Neutrophil (primary cell): Measurements from ENCODE around the gene KLK4.

Experiments used
- H3K27ac ChIP-seq: fragments of 200-600 bp; sonication (generic); 2 replicates; pipeline ENCODE4 v1.5.1; 2016; ENCODE audit warnings: mild to moderate bottlenecking, moderate library complexity
- H3K27me3 ChIP-seq: fragments of 200-600 bp; sonication (generic); 2 replicates; pipeline ENCODE4 v1.6.0; 2016; ENCODE audit warnings: mild to moderate bottlenecking
- H3K36me3 ChIP-seq: fragments of 200-600 bp; sonication (generic); 2 replicates; pipeline ENCODE4 v1.5.1; 2017
- H3K4me1 ChIP-seq, 2 experiments: fragments of 200-600 bp in 1 of 2; sonication (generic) in 1 of 2; 1 replicate in 1 of 2; 2 replicates in 1 of 2; pipeline versions ENCODE4 v1.5.1 to v1.6.1; 2013 to 2016; ENCODE audit warnings: low read depth in 1 of 2, low read length in 1 of 2, mild to moderate bottlenecking in 1 of 2, moderate library complexity in 1 of 2; ENCODE audit not compliant: control insufficient read depth in 1 of 2, insufficient read depth in 1 of 2
- H3K4me3 ChIP-seq, 2 experiments: fragments of 200-600 bp in 1 of 2; sonication (generic) in 1 of 2; 1 replicate in 1 of 2; 2 replicates in 1 of 2; pipeline ENCODE4 v1.5.1; 2013 to 2016; ENCODE audit warnings: low read depth in 1 of 2, low read length in 1 of 2, mild to moderate bottlenecking in 1 of 2, moderate library complexity in 1 of 2
- H3K9me3 ChIP-seq: fragments of 200-600 bp; sonication (generic); 2 replicates; pipeline ENCODE4 v1.5.1; 2016
- TF ChIP-seq, protein P1 (sequence below): fragments of 200-600 bp; sonication (generic); IDR thresholded peaks from 2 replicates; pipeline ENCODE4 v1.5.1; 2016; ENCODE audit warnings: antibody characterized with exemption

KLK4 gene

DNA sequence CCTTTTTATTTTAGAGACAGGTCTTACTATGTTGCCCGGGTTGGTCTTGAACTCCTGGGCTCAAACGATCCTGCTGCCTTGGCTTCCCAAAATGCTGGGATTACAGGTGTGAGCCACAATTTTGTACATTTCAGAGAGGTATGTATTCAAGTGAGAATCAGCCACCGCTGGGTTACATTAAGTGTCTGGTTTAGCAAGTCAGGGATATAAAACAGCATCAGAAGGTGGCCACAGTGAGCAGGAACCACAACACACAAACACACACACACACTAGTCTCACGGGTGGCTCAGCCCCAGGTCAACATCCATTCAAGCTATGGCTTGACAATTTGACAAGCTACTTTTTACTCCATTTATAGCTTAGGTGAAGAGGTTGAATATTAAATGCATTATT is 21.5 kb upstream of the KLK4 start:
- Histone ChIP-seq H3K27me3 (peaks cover 35% of the 10 kb centered on the region), H3K4me3 (no peak overlapping the region), H3K36me3 (no peaks in the 10 kb centered on the region), H3K9me3 (no peaks in the 10 kb centered on the region), H3K27ac (no peak overlapping the region), H3K4me1 (no peaks in the 10 kb centered on the region)
- TF ChIP-seq, protein P1, sequence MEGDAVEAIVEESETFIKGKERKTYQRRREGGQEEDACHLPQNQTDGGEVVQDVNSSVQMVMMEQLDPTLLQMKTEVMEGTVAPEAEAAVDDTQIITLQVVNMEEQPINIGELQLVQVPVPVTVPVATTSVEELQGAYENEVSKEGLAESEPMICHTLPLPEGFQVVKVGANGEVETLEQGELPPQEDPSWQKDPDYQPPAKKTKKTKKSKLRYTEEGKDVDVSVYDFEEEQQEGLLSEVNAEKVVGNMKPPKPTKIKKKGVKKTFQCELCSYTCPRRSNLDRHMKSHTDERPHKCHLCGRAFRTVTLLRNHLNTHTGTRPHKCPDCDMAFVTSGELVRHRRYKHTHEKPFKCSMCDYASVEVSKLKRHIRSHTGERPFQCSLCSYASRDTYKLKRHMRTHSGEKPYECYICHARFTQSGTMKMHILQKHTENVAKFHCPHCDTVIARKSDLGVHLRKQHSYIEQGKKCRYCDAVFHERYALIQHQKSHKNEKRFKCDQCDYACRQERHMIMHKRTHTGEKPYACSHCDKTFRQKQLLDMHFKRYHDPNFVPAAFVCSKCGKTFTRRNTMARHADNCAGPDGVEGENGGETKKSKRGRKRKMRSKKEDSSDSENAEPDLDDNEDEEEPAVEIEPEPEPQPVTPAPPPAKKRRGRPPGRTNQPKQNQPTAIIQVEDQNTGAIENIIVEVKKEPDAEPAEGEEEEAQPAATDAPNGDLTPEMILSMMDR = no peak

DNA sequence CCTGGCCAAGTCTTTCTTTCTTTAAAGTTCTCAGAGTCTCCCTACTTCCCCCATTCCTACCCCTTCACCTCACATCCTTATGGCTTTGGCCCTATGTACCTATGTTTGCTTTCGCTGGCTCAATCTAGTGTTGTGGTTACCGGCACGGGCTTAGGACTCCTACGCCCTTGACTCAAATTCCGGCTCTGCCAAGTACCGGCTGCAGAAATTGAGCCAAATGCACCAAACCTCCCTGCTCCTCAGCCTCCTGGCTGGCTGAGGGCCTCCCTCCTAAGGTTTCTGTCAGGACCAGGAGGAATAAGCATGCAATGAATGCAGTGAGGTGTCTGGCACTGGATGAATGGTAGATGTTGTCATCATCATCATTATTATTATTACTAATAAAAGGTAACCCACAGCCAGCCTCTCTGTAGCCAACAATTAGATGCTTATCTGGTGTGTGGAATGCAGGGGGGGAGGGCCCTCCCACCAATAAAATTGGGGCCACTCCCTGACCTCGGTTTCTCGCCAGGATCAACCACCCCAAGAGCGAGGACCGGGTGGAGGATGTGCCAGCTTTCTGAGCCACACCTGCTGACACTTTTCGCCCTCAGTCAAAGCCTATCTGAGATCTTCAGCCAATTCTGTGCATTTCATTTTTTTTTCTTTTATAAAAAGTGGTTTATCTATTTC is 21.0 kb upstream of the KLK4 start:
- no peaks in the 10 kb centered on the region for H3K36me3 ChIP-seq
- TF ChIP-seq, protein P1 = no peak
- no peak overlapping the region for H3K27ac ChIP-seq
- H3K9me3 ChIP-seq = no peaks in the 10 kb centered on the region
- H3K4me1 ChIP-seq = no peaks in the 10 kb centered on the region
- H3K27me3 ChIP-seq = peaks cover 35% of the 10 kb centered on the region
- no peak overlapping the region for H3K4me3 ChIP-seq

DNA sequence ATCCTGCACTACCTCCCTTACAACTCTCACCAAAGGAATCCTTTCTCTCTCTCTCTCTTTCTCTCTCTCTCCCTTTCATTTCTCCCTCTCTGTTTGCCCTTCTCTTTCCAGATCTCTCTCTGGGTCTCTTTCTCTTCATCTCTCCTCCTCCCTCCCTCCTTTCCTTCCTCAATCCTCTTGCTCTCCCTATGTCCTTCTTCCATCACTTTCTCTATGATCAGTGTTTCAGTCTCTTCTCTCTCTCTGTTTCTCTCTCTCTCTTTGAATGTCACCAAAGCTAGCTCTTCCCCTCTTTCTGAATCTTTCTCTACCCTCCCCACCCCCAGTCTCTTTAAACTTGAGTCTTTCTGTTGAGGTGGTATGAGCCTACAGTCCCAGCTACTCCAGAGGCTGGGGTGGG is 19.8 kb upstream of the KLK4 start:
- Histone ChIP-seq H3K4me3 (no peak overlapping the region), H3K27ac (no peak overlapping the region), H3K9me3 (no peaks in the 10 kb centered on the region), H3K36me3 (no peaks in the 10 kb centered on the region), H3K27me3 (peaks cover 38% of the 10 kb centered on the region), H3K4me1 (no peaks in the 10 kb centered on the region)
- TF ChIP-seq, protein P1 = no peak

DNA sequence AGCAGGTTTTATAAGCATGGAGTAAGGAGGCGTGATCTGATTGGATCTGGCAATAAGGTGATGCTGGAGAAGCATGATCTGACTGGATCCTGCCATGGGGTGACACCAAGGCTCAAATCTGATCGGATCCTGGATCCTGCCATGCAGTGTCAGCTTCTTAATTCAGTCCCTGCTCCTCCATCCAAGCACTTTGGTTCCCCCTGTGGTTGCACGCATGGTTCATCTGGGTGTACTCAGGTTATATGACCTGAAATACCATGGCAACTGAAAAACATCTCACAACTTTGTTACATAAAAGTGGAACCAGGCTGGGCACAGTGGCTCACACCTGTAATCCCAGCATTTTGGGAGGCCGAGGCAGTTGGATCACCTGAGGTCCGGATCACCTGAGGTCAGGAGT is 17.6 kb upstream of the KLK4 start:
- TF ChIP-seq, protein P1 = no peak
- Histone ChIP-seq H3K9me3 (no peaks in the 10 kb centered on the region), H3K27ac (no peak overlapping the region)

DNA sequence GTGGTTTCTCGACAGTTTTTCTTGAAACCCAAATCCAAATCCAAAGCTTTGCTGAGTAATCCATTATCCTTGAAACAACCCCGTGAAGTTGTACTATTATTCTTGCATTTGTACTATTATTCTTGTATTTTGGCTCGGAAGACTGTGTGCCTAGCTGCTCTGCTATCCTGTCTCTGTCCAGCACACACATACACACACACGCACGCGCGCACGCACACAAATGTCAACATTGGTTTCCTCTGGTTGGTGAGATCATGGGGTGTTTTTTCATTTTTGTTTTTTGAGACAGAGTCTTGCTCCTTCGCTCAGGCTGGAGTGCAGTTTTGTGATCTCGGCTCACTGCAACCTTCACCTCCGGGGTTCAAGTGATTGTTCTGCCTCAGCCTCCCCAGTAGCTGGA is 14.9 kb upstream of the KLK4 start:
- H3K9me3 ChIP-seq = no peaks in the 10 kb centered on the region
- TF ChIP-seq, protein P1 = no peak
- H3K36me3 ChIP-seq = no peaks in the 10 kb centered on the region
- no peak overlapping the region for H3K4me3 ChIP-seq
- H3K27ac ChIP-seq = no peak overlapping the region
- peaks cover 51% of the 10 kb centered on the region for H3K27me3 ChIP-seq
- H3K4me1 ChIP-seq = no peaks in the 10 kb centered on the region

More for the DNA sequence above, 17.6 kb upstream of the KLK4 start:
- Histone ChIP-seq H3K4me3 (no peak overlapping the region), H3K27me3 (peaks cover 45% of the 10 kb centered on the region), H3K4me1 (no peaks in the 10 kb centered on the region), H3K36me3 (no peaks in the 10 kb centered on the region)

DNA sequence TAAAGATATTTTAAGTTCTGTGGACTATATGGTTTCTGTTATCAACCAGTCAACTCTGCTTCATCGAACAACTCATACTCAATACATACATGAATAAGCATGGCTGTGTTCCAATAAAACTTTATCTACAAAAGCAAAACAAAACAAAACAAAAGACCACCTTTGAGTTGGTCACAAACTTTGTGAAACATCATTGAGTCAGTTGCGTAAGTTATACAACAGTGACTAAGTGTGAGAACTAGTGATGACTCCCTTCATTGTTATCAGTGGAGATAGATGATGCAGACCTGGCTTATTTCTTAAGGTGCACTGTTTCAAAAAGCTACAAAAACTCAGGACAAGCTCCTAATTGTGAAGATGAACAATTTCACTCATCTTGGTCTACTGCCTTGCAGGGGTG is 14.5 kb upstream of the KLK4 start:
- no peaks in the 10 kb centered on the region for H3K9me3 ChIP-seq

More for the DNA sequence above, 14.5 kb upstream of the KLK4 start:
- TF ChIP-seq, protein P1 = no peak
- Histone ChIP-seq H3K4me1 (no peaks in the 10 kb centered on the region), H3K27ac (no peak overlapping the region), H3K4me3 (no peak overlapping the region), H3K27me3 (peaks cover 49% of the 10 kb centered on the region), H3K36me3 (no peaks in the 10 kb centered on the region)
